SK-N-DZ (cell line): Measurements from ENCODE around the gene UBAP1L. TPM values are rescaled to one million over a fixed set of nuclear protein-coding genes. Genes with fewer than 3 reads are reported as not detected.
"Not testable (repeated sequence)": the region's sequence is repeated elsewhere in the genome, so short reads cannot be mapped to it uniquely, and the experiment has no call there.

Experiments used
- DNase-seq: peaks from one replicate; pipeline ENCODE4 v3.0.0-alpha.2; 2015; ENCODE audit warnings: low spot score
- polyA plus RNA-seq, 2 experiments: library from polyadenylated mRNA; depleted of rRNA; stranded (reverse); fragments of >200 nt; gene quantifications; 2 replicates each; pipeline ENCODE4 v1.2.3, GENCODE V29; 2014

Gene UBAP1L
- polyA plus RNA-seq (2014; cell fraction: cytosol; rRNA removed) = 0.58 and 0.83 TPM in 2 replicates
- 7.6 and 9.6 TPM in 2 replicates for polyA plus RNA-seq (2014; cell fraction: nucleus; rRNA removed)

DNA sequence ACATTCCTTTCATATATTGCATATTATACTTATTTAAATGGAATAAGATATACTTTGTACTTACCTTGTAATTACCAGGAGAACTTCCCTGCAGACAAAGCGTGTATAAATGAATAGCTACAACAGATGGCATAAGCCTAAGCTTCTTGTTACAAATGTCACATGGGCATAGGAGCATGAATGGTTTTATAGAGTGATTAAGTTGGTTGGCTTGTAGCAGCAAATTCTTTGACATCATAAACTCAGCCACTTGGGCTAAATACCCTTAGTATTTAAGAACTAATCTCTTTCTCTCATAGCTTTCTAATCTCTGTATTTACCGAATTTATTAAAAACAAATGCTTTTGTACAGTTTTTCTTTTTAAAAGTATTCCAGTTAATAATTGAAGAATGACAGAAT, at the start of gene UBAP1L:
Gene UBAP1L (minus strand): TSS at position 115 of the 400 bp plus-strand sequence. CDS start 8,985 bp downstream, outside the sequence.
- DNase-seq = no peak

GRCh38 chr15:65164139-65164538, 49.1 kb upstream of the UBAP1L start:
- DNase-seq = no peak

DNA sequence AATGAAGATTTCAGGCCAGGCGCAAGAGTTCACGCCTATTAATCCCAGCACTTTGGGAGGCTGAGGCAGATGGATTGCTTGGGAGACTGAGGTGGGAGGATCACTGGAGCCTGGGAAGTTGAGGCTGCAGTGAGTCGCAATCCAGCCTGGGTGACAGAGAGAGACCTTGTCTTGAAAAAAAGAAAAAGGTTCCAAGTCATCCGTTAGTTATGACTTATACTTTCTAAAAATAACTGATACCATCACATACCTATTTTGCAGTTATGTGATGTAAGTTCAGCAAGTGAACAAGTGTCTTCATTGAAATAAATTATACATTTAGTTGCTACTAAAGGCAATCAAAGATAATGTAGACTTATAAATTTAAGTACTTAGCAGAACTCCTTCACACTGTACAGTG, 48.0 kb upstream of the UBAP1L start:
- no peak for DNase-seq

DNA sequence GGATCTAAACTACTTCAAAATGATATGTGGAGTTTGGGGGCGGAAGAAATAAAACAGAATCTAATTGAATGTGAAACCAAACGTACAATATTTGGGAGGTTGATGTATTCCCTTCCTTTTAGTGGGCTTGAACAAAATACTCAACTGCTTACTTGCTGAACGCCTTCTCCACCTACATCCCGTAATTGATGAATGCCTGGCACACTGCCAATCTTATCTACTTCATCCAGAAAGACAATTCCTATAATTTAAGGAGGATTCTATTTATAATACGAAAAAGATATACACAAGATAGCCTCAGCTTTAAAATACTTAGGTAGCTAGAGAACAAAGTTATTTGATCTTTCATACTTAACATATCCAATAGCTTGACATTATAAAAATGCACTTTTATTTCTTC, 41.7 kb upstream of the UBAP1L start:
- no peak for DNase-seq

DNA sequence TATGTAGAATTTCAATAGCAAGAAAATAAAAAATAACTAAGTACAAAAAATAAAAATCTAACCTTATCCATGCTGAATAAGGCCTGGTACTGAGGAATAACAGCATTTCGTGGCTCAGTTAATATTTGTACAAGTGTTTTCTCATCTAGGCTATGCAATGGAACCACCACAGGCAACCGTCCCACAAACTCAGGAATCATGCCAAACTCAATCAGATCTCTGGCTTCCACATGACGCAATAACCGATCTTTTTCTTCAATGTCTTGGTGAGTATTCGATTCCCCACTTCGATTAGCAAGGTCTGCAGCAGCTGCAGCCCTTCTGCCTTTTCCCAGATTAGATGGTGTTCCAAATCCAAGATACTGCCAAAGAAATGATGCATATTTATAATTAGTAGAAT, 39.7 kb upstream of the UBAP1L start:
- no peak for DNase-seq

- no peak for DNase-seq
These were observed 32.9 kb upstream of the UBAP1L start for GRCh38 chr15:65147902-65148301.

- no peak for DNase-seq
These were observed 31.4 kb upstream of the UBAP1L start for GRCh38 chr15:65146438-65146837.

GRCh38 chr15:65138631-65139030, 23.6 kb upstream of the UBAP1L start:
- not testable (repeated sequence) for DNase-seq

- DNase-seq = not testable (repeated sequence)
These were observed 22.9 kb upstream of the UBAP1L start for GRCh38 chr15:65137893-65138292.

GRCh38 chr15:65137089-65137488, 22.1 kb upstream of the UBAP1L start:
- DNase-seq = not testable (repeated sequence)

- no peak for DNase-seq
These were observed 19.5 kb upstream of the UBAP1L start for GRCh38 chr15:65134538-65134937.

GRCh38 chr15:65133548-65134200, 18.7 kb upstream of the UBAP1L start, which contains the start of gene PDCD7:
Gene PDCD7 (minus strand): TSS chr15:65133808. CDS start chr15:65133781, 27 bp downstream.
- DNase-seq = peak; percentile 96

- peak; percentile 29 for DNase-seq
These were observed 18.0 kb upstream of the UBAP1L start for GRCh38 chr15:65132878-65133547.

DNA sequence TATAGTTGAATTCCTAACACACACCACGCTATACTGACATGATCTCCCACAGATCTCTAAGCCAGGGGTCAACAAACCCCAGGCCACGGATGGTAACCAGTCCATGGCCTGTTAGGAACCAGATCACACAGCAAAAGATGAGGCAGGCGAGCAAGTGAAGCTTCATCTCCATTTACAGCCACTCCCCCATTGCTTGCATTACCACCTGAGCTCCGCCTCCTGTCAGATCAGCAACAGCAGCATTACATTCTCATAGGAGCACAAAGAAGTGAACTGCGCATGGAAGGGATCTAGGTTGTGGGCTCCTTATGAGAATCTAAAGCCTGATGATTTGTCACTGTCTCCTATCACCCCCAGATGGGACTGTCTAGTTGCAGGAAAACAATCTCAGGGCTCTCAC, 15.9 kb upstream of the UBAP1L start:
- DNase-seq = no peak

DNA sequence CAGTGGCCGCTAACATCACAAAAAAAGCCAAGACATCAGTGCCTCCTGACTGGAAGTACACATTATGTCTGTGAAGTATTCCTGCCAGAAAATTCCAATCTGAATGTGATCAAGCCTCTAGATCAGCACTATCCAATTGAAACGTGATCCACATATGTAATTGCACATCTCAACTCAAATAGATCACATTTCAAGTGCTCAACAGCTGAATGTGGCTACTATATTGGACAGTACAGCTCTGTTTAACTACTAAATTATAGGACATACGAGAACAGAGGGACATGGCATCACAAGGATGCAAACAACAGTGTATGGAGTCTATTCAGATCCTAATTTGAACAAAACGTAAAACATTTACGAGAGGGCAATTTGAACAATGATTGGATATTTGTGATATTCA, 542 bp upstream of the UBAP1L start:
- DNase-seq = no peak

GRCh38 chr15:65110676-65111292, 4.2 kb downstream of the UBAP1L start:
- no peak for DNase-seq

GRCh38 chr15:65106011-65106590, 8.9 kb downstream of the UBAP1L start:
- no peak for DNase-seq

GRCh38 chr15:65105038-65105437, 10.0 kb downstream of the UBAP1L start:
- no peak for DNase-seq

- DNase-seq = no peak
These were observed 12.1 kb downstream of the UBAP1L start for GRCh38 chr15:65102912-65103311.

DNA sequence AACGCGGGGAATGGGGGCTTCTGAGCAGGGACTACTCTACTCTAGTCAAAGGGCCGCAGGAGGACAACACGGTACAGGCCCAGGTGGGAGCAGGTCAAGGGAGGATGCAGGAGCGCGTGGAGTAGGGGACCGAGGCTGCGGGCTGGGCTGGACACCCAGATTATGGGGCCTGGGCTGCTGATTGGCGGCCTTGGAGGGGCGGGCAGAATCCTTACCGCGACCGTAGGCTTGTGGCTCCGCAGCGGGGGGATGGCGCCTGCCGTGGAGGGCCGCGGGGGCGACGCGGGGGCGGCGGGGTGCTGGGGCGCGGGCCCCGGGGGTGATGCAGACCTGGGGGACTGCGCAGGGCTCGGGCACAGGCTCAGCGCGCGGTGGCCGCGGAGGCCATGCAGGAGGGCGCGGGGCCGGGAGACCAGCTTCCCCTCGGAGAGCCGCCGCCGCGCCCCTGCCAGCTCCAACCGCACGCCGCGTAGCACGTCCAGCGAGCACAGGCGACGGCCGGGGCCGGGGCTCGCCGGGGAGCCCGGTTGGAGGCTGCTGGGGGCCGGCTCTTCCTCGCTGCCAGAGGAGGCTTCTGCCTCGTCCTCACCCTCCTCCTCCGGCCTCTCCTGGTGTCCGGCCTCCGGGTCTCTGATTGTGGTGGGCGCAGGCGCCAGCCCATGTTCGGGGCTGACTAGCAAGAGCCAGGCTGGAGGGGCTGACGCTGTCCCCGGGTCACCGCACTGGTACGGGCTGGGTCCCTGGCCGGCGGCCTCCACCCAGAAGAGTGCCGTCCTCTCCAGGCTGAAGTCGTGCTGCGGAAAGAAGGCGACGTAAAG, 12.9 kb downstream of the UBAP1L start:
- no peak for DNase-seq

- DNase-seq = no peak
These were observed 13.5 kb downstream of the UBAP1L start for GRCh38 chr15:65101411-65101890.
